SW480 (cell line): ENCODE data around the gene ZNF785.
"Not testable (repeated sequence)": the region's sequence is repeated elsewhere in the genome, so short reads cannot be mapped to it uniquely, and the experiment has no call there.

Experiments used
- DNase-seq: peaks from one replicate; pipeline ENCODE4 v3.0.0-alpha.2; 2016; ENCODE audit warnings: low spot score

Gene ZNF785

DNA sequence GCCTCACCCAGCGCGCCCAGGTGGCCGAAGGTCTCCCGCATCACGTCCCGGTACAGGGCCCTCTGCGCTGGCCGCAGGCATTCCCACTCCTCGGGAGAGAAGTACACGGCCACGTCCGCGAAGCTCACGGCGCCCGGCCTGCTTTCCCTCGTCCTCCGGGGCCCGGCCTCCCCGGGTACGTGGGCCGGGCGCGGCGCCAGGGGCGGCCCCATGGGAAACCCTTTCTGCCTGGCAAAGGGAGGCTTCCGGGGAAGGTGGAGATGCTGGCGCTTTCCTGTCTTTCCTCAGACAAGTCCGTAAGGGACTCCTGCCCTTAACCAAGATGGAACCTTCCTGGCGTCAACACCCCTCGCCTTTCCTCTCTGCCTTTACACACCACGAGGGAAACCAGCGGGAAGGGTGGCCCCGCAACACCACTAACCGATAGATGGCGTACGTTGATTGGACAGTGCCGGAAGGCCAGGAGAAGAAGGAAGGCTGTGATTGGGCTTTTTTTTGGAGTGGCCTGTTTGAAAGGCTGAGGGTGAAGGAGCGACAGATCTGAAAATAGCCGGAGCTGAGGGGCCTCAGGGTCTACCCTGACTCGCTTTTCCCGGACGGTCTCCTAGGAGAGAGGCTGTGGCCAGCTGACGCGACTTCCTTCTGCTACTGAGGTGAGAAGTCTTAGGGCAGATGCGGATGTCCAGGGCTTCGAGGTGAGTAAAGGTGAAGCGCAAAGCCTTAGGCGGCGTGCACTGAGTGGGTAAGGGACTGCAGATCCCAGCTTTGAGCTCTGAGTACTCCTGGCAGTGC, at the start of gene ZNF785:
ZNF785 (minus strand) TSS at position 298 of the 792 bp plus-strand sequence; CDS start at position 212, 86 bp downstream.
- DNase-seq = peak; percentile 98

DNA sequence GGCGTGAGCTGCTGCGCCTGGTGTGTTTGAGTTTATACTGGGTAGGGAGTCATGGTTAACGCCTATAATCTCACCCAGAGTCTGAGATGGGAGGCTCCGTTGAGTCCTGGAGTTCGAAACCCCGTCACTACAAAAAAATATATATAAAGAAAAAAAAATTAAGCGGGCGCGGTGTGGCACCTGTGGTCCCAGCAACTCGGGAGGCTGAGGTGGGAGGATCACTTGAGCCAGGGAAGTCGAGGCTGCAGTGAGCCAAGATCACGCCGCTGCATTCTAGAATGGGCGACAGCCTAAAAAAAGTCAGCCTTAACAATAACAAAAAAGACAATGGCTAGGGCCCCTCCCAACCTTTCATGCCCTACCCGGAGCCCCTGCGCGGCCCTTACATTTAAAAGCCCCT, 48.0 kb upstream of the ZNF785 start:
- DNase-seq = no peak

DNA sequence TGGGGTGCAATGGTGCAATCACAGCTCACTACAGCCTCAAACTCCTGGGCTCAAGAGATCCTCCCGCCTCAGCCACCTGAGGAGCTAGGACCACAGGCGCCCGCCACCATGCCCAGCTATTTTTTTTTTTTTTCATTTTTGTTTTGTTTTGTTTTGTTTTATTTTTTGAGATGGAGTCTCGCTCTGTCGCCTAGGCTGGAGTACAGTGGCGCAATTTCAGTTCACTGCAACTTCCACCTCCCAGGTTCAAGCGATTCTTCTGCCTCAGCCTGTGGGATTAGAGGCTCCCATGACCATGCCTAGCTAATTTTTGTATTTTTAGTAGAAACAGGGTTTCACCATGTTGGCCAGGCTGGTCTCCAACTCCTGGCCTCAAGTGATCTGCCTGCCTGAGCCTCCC, 47.0 kb upstream of the ZNF785 start:
- DNase-seq = not testable (repeated sequence)

DNA sequence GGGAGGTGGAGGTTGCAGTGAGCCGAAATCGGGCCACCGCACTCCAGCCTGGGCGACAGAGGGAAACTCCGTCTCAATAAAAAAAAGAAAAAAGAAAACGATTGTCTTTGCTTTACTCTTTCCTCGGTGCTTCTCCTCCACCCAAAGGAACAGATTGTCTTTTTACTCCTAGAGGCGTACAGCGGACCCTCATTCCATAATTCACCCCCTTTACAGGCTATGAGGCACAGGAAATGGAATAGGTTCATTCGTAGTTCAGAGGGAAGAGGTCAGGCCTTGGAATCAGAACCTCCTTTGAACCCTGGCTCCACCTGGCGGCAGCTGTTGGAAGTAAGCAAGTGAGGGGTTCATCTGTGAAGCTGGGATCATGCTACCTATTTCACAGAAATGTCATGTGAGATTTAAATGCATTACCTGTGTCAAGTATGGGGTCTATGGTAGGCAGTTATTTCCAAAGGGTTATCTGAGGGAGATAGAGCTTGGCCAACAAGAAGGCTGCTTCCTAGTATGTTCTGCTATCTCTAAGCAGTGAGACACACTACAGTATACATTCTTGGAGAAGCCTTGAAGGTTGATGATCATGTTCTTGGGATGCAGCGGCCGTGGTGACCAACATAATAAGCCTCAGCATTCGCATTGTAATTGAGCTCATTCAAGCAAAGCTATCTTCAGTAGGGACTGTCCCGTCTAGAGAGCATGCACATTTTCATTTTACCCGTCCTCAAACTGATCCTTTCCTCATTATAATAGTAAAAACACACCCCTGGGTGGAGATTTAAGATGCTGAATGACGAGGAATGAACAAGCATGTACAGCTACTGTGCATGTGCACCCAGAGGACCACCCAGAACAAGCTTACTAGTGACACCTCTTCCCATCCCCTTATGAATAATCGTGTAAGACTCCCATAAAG, 43.4 kb upstream of the ZNF785 start:
- DNase-seq = peak; percentile 72

DNA sequence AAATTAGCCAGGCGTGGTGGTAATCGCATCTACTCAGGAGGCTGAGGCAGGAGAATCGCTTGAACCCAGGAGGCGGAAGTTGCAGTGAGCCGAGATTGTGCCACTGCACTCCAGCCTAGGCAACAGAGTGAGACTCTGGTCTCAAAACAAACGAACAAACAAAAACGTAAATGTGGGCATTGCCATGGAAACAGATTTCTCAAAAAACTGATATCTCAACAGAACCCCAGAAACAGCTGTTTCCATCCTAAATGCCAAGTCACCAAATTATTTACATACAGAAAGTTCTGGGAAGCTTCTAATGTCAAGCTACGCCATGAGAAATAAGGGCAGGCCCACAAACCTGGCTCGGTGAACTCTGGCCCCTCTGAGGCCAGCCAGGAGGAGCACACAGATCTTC, 40.7 kb upstream of the ZNF785 start:
- DNase-seq = no peak

DNA sequence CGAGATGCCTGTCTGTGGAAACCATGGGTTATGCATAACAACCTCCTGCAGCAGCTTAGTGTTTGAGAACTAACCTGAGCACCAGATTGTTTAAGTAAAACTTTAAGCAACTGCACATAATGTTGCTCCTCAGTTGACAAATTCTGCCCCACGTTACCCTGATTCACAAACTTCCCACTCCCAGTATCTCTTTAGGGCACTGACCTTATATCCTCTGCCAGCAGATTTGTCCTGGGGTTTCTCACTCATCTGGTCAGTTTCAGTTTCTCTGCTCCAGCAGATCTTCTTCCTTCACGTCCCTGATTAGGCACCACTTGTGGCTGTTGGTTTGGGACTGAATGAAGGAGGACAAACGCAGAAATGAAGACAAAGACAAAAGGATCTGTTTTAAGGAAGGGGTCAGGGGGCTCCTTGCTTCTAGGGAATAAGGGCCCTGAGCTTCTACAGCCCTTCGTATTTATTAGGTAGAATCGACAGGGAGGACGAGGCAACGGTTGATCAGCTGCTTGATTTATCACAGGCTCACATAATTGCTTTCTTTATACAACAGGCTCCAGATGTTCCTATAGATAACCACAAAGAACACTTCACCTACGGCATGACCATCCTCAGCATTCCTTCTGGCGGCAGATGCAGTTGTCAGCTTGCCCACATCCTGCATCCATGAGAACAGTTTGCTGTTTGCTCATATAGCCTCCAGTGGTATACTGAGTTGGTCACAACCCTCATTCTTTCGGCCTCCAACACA, 38.2 kb upstream of the ZNF785 start:
- no peak for DNase-seq

DNA sequence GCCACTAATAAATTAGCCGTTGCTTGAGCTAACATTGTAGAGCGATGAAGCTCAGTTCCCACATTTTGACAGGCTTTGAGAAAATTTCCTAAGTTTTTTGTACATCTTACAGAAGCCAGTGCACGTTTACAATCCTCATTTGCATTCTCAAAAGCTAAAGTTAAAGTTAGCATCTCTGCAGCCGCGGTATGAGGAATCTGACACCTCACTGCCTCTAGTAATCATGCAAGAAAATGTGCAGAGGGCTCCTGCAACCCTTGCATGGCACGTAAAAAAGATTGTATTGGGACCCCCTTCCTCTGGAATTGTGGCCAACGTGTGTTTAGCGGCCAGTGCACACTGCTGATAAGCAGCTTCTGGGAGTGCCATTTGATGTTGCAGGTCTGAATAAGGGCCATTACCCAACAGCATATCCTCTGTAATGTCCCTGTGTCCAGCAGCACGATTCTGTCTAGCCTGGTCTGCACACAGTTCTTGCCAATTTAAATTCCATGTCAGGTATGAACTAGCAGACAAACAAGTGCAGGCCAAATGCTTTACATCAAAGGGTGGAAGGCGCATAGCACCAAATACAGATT, 37.0 kb upstream of the ZNF785 start:
- DNase-seq = no peak

DNA sequence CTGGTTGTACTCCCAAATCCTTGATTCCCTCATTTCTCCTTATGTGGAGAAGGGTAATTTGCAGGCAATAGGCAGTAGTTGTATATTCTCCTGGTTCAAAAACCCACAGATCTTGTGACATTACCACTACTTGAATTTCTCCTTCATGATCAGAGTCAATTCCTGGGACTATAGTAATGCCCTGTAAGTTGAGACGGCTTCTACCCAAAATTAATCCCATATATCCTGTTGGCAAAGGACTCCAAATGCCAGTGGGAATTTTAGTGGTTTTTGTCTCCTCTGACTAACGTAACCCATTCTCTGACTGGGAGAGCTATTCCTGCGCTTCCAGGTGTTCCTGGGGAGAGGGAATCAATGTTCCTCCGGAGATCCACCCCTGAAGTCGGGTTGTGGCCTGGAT, 36.3 kb upstream of the ZNF785 start:
- DNase-seq = no peak

DNA sequence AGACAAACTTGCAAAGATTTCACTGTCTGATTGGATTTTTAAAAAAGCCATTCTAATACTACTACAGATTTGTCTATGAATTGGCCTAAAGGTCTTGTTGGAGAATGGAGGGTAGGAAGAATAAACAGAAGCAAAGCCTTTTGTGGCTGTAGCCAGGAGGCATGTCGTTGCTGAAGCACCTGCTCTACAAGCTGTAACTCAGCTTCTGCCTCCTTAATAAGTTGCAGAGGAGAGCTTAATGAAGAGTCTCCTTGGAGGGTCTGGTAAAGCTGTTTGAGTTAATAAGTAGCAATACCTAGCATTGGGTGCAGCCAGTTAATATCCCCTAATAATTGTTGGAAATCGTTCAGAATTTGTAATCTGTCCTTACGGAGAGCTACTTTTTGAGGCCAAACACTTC, 34.7 kb upstream of the ZNF785 start:
- DNase-seq = no peak

DNA sequence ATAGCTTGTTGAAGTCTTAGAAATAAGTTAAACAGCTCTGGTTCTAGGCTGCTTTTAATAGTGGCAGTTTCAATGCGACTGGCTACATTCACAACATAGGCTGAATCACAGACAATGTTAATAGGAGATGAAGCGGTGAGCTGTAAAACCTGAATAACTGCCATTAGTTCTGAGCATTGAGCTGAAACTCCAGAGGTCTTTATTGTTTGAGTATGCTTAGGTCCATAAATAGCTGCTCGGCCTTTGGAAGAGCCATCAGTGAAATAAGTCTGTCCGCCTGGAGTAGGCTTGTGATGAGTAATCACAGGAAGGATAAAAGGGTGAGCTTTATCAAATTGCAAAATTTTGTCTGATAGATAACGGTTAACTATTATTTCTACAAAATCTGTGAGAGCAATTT, 34.1 kb upstream of the ZNF785 start:
- no peak for DNase-seq

DNA sequence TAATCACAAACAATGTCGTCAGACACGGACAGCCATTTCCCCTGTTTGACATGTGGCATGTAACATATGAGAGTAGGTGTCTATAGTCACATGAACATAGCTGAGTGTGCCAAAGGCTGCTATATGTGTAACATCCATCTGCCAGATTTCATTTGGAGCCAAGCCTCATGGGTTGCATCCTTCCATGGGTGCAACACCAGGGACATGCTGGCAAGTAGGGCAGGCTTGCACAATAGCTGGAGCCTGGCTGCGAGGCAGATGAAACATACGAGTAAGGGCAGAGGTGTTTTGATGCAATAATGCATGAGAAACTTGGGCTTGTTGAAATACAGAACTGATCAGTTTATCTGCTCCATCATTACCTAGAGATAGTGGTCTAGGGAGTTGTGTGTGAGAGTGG, 33.7 kb upstream of the ZNF785 start:
- DNase-seq = no peak

DNA sequence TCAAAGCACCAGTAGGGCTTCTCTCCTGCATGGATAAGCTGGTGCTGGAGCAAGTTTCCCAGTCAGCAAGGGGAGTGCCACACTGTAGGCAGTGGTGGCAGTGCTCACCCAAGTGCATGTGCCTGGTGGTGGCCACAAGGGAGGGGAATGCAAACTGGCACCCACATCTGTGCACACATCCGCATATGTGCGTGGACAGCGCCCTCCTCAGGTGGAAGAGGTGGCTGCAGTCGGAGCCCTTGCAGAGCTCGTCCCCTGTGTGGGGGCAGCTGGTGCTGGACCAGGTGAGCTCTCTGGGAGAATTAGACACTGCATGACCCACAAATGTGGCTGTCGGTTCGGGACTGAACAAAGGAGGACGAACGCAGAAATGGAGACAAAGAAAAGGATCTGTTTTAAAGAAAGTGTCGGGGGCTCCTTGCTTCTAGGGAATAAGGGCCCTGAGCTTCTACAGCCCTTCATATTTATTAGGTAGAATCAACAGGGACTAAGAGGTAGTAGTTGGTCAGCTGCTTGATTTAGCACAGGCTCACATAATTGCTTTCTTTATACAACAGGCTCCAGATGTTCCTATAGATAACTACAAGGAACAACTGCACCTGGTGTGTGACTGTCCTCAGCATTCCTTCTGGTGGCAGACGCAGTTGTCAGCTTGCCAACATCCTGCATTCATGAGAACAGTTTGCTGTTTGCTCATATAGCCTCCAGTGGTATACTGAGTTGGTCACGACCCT, 30.0 kb upstream of the ZNF785 start:
- DNase-seq = peak; percentile 59

DNA sequence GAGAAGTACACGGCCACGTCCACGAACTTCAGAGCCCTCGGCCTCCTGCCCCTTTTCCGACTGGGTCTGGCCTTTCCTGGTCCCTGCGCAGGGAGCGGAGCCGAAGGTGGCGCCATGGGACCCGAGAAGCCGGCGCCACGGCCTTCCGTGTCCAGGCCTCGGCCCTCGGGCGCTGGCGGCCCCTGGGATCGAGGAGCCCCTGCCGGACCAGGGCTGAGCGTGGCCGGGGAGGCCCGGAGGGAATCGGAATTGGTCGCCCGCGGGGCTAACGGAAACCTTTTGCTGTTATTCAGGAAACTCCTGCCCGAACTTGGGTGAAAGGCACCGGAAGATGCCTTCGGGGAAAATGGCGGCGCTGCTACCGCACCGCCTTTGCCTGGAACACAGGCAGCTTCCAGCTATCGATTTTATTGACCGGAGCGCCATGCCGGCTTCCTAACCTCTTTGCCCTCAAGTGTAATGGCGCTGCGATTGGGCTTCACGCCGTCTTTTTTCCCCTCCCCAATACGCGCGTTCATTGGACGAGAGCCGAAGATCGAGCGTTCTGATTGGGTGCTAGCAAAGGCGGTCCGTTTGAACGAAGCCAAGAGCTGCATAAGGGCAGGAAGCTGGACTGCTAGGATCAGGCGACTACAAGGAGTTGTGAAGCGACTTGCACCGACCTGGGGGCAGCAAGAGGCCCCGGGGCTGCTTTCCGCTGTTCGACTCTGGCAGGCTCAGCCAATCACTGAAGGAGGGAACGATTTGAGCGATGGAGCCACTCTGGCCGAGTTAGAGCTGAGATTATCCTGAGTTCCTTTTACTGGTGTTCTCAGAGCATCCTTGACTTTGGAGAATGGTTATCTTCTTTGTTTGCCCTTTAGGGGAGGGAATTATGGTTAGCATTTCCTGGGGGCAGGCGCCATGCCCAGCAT, 24.7 kb upstream of the ZNF785 start, which contains the start of gene ZNF689:
ZNF689 (minus strand) TSS at position 464 of the 914 bp plus-strand sequence; CDS start at position 116, 348 bp downstream.
- peak; percentile 93 for DNase-seq

DNA sequence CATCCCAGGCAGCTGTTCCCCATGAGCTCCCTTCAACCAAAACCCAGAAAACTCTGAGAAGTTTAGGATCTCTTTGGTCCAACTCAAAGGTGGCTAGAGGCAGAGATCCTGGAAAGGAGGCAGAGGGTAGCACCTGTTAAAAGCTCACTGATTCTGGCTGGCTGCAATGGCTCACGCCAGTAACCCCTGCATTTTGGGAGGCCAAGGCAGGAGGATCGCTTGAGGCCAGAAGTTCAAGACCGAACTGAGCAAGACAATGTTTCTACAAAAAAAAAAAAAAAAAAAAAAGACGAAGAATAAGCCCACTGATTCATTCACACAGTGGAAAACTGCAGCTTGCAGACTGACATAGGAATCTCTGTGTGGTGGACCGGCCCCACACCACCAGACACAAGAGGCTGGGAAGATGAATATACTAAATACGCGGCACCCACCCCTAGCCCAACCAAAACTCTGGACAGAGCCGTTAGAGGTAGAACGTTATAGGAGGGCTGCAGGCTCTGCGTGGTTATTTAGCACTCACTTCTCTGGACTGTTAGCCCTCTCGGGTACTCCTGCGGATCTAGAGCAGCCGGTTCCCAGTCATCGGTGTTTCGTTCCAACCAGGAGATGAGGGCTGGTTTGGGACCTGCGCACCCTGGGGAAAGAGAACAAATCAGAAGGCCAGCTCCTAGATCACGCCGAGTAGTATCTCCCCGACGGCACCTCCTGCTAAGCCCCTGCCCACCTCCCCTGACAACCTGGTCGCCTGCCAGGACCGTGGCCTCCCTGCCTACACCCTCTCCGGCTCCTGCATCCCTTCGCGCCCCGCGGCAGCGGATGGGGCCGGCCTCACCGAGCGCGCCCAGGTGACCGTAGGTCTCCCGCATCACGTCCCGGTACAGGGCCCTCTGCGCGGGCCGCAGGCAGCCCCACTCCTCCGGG, 23.8 kb upstream of the ZNF785 start:
- no peak for DNase-seq

DNA sequence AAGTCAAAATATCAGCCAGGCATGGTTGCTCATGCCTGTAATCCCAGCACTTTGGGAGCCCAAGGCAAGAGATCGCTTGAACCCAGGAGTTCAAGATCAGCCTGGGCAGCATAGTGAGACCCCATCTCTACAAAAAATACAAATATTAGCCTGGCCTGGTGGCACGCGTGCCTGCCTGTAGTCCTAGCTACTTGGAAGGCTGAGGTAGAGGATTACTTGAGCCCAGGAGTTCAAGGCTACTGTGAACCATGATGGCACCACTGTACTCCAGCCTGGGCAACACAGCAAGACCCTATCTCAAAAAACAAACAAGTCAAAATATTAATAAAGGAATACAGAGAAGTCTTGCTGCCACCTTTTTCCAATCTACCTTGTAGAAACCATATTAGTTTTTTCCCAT, 20.5 kb upstream of the ZNF785 start:
- no peak for DNase-seq

DNA sequence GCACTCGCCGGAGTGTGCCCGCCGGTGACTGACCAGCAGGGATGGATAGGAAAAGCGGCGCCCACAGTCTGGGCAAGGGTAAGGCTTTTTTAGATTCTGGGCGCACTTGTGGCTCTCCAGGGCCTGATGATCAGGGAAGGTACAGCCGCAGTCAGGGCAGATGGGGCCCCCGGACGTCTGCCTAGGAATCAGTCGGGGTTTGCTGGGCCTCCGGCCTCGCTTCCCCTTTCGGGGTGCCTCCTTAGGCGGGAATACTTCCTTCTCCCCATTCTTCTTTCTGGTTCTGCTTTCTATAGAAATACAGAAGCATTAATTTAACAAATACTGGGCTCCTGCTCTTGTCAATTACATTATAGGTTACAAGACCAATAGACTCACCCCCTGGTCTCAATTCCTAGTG, 19.7 kb upstream of the ZNF785 start:
- DNase-seq = no peak

DNA sequence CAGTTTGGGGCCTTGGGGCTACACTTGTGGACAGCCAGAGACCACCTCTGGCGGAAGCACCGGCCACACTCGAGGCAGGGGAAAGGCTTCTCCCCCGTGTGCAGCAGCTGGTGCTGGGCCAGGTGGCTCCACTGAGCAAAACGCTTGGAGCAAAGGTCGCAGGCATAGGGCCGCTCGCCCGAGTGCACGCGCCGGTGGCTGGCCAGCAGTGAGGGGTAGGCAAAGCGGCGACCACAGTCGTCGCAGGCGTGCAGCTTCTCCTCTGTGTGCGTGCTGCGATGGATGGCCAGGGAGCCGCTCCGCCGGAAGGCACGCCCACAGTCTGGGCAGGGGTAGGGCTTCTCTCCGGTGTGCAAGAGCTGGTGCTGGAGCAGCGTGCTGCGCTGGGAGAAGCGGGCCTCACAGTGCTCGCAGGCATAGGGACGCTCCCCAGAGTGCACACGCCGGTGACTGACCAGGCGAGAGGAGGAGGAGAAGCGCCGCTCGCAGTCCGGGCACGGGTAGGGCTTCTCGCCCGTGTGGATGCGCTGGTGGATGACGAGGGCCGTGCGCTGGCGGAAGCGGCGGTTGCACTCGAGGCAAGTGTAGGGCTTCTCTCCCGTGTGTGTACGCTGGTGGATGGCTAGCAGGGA, 18.9 kb upstream of the ZNF785 start:
- DNase-seq = no peak

DNA sequence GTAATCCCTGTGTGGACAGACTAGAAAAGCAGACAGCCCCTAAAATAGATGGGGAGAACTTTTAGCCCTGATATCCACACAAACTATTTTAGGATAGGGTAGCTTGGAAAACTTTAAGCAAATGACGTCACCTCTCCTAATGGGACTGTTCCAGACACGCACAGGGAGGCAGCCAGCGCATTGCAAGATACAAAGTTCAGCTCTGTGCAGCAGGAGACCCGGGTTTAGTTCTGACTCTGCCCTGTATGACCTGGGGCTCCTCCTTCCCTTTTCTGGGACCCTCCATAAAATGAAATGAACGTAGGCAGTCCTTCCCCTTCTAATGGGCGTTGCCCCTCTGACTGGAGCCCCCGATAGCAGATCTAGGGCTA, 18.4 kb upstream of the ZNF785 start:
- DNase-seq = no peak
